Measurements from ENCODE around the gene NBPF4. TPM values are rescaled to one million over a fixed set of nuclear protein-coding genes. Genes with fewer than 3 reads are reported as not detected.
"Not testable (repeated sequence)": the region's sequence is repeated elsewhere in the genome, so short reads cannot be mapped to it uniquely, and the experiment has no call there.

NBPF4 gene
- total RNA-seq, result not detected in 2 replicates

DNA sequence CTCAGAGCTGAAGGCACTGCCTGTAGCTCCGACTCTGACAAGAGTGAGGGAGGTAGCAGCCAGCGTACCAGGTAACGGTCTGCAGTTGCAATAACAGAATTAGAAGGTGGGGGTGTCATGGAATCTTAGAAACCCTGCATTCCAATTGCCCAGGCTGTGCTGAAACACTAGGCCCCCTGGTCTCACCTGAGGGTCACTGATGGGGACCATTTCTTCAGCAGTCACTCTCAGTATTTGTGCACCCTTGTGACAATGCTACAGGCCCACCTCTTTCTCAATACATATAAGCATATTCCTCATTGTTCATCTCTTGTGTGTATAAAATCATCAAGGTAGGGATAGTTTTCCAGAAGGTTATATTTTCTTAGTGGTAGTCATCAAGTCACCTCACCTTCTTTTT lies at the start of gene NBPF4:
NBPF4 (minus strand) TSS at position 101 of the 400 bp plus-strand sequence. CDS start 315 bp downstream, outside the sequence.
- H3K4me3 ChIP-seq (ENCODE audit: low read depth, low read length); H3K27me3 ChIP-seq (ENCODE audit: control insufficient read depth, insufficient read depth, low read length); H3K36me3 ChIP-seq (ENCODE audit: control insufficient read depth, insufficient read depth, low read length); DNase-seq (ENCODE audit: low read depth): not testable (repeated sequence)

DNA sequence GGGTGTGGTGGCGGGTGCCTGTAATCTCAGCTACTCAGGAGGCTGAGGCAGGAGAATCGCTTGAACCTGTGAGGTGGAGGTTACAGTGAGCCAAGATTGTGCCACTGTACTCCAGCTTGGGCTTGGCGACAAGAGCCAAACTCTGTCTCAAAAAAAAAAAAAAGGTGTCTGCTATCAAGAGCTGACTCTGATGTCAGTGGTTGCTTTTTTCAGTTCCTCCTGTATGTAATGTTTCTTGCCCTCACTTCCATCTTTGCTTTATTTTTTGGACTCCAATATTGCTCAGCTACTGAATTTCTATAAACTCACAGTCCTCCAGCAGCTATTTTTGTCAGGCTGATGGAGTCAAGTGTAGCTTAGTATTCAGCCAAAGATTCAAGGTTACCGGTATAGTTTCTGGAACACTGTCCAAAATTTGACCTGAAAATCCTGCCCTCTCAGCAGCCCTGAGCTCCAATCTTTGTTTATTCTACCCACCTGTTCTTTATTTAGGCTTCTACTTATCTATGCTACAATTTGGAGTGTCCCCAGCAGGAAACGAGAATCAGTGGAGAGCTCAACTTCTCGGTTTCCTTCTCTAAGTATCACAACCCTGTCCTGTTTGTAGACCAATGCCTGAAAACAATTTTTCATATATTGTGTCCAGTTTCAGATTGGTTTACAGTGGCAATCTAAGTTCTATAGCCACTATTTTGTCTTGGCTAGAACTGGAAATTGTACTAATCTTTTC lies 38.8 kb upstream of the NBPF4 start:
- H3K27me3 ChIP-seq (ENCODE audit: control insufficient read depth, insufficient read depth, low read length); DNase-seq (ENCODE audit: low read depth); H3K36me3 ChIP-seq (ENCODE audit: control insufficient read depth, insufficient read depth, low read length); H3K4me3 ChIP-seq (ENCODE audit: low read depth, low read length): not testable (repeated sequence)

GRCh38 chr1:108272485-108273327 lies 28.8 kb upstream of the NBPF4 start:
- H3K27me3 ChIP-seq (ENCODE audit: control insufficient read depth, insufficient read depth, low read length); H3K4me3 ChIP-seq (ENCODE audit: low read depth, low read length); DNase-seq (ENCODE audit: low read depth); H3K36me3 ChIP-seq (ENCODE audit: control insufficient read depth, insufficient read depth, low read length): not testable (repeated sequence)

DNA sequence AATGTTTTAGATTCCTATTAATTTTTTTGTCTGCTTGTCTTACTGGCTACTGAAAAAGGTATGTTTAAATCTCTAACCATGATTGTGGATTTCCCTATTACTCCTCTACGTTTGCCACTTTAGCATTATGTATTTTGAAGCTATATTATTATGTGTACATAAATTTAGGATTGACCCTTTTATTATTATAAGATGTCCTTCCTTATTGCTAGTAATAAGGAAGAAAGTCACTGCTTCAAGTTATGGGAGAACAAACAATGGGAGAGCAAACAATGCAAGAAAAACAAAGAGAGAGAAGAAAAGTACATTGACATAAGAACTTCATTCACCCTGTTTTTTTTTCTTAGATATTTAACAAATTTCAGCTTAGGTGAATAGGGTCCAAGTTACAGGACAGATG lies 23.2 kb upstream of the NBPF4 start:
- not testable (repeated sequence) for H3K4me3 ChIP-seq (ENCODE audit: low read depth, low read length); H3K27me3 ChIP-seq (ENCODE audit: control insufficient read depth, insufficient read depth, low read length); H3K36me3 ChIP-seq (ENCODE audit: control insufficient read depth, insufficient read depth, low read length); DNase-seq (ENCODE audit: low read depth)

DNA sequence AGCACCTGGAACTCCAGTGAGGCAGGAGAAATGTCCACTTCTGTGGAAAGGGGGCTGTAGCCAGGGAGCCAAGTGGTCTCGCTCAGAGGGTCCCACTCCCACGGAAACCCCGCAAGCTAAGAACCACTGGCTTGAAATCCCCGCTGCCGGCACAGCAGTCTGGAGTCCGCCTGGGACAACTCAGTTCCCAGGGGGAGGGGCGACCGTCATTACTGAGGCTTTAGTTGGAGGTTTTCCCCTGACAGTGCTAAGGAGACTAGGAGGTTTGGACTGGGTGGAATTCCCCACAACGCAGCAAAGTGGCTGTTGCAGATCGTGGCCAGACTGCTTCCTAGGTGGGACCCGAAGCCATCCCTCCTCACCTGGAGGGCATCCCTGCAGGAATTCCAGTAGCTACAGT lies 18.1 kb upstream of the NBPF4 start:
- not testable (repeated sequence) for H3K4me3 ChIP-seq (ENCODE audit: low read depth, low read length); DNase-seq (ENCODE audit: low read depth); H3K36me3 ChIP-seq (ENCODE audit: control insufficient read depth, insufficient read depth, low read length); H3K27me3 ChIP-seq (ENCODE audit: control insufficient read depth, insufficient read depth, low read length)

- not testable (repeated sequence) for H3K4me3 ChIP-seq (ENCODE audit: low read depth, low read length); DNase-seq (ENCODE audit: low read depth); H3K27me3 ChIP-seq (ENCODE audit: control insufficient read depth, insufficient read depth, low read length); H3K36me3 ChIP-seq (ENCODE audit: control insufficient read depth, insufficient read depth, low read length)
Measured at GRCh38 chr1:108261519-108261918, 17.6 kb upstream of the NBPF4 start.

GRCh38 chr1:108260578-108261259 lies 16.8 kb upstream of the NBPF4 start:
- DNase-seq (ENCODE audit: low read depth); H3K27me3 ChIP-seq (ENCODE audit: control insufficient read depth, insufficient read depth, low read length); H3K36me3 ChIP-seq (ENCODE audit: control insufficient read depth, insufficient read depth, low read length); H3K4me3 ChIP-seq (ENCODE audit: low read depth, low read length): not testable (repeated sequence)

DNA sequence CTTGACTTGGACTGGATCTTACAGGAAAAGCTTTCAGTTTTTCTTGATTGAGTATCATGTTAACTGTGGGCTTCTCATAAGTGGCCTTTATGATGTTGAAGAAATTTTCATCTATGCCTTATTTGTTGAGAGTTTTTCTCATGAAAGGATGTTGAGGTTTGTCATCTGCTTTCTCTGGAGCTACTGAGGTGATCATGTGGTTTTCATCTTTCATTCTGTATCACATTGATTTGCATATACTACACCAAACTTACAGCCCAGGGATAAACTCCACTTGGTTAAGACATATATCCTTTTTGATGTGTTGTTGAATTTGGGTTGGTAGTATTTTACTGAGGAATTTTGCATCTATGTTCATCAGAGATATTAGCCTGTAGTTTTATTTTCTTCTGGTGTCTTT lies 11.6 kb upstream of the NBPF4 start:
- H3K27me3 ChIP-seq (ENCODE audit: control insufficient read depth, insufficient read depth, low read length); DNase-seq (ENCODE audit: low read depth); H3K4me3 ChIP-seq (ENCODE audit: low read depth, low read length): not testable (repeated sequence)

GRCh38 chr1:108239426-108239825 lies 4.5 kb downstream of the NBPF4 start:
- not testable (repeated sequence) for DNase-seq (ENCODE audit: low read depth); H3K36me3 ChIP-seq (ENCODE audit: control insufficient read depth, insufficient read depth, low read length); H3K27me3 ChIP-seq (ENCODE audit: control insufficient read depth, insufficient read depth, low read length); H3K4me3 ChIP-seq (ENCODE audit: low read depth, low read length)

More for the DNA sequence above, 11.6 kb upstream of the NBPF4 start:
- not testable (repeated sequence) for H3K36me3 ChIP-seq (ENCODE audit: control insufficient read depth, insufficient read depth, low read length)

- DNase-seq (ENCODE audit: low read depth); H3K36me3 ChIP-seq (ENCODE audit: control insufficient read depth, insufficient read depth, low read length); H3K4me3 ChIP-seq (ENCODE audit: low read depth, low read length); H3K27me3 ChIP-seq (ENCODE audit: control insufficient read depth, insufficient read depth, low read length): not testable (repeated sequence)
Measured at GRCh38 chr1:108235308-108235707, 8.6 kb downstream of the NBPF4 start.

- not testable (repeated sequence) for H3K4me3 ChIP-seq (ENCODE audit: low read depth, low read length); H3K27me3 ChIP-seq (ENCODE audit: control insufficient read depth, insufficient read depth, low read length); DNase-seq (ENCODE audit: low read depth); H3K36me3 ChIP-seq (ENCODE audit: control insufficient read depth, insufficient read depth, low read length)
Measured at GRCh38 chr1:108232183-108232582, 11.7 kb downstream of the NBPF4 start.

GRCh38 chr1:108229976-108230375 lies 13.9 kb downstream of the NBPF4 start:
- not testable (repeated sequence) for H3K4me3 ChIP-seq (ENCODE audit: low read depth, low read length); H3K27me3 ChIP-seq (ENCODE audit: control insufficient read depth, insufficient read depth, low read length); DNase-seq (ENCODE audit: low read depth); H3K36me3 ChIP-seq (ENCODE audit: control insufficient read depth, insufficient read depth, low read length)

DNA sequence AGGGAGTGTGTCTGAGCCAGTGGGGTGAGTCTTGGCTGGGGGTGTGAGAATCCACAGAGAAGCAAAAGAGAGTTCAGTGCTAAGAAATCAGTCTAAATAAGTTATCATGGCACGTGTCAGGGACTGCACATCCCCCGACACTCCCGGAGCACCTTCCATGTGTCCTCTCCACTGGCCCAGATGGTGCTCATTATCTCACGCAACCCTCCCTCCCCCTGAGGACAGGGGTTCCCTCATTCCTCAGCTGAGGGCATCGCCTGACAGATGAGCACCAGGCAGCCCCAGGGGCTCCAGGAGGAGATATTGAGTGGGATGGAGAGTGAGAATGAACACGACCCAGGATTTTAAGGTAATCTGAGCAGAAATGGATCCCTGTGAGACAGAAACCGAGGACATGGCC lies 16.1 kb downstream of the NBPF4 start:
- not testable (repeated sequence) for H3K36me3 ChIP-seq (ENCODE audit: control insufficient read depth, insufficient read depth, low read length); DNase-seq (ENCODE audit: low read depth); H3K4me3 ChIP-seq (ENCODE audit: low read depth, low read length); H3K27me3 ChIP-seq (ENCODE audit: control insufficient read depth, insufficient read depth, low read length)

GRCh38 chr1:108226855-108227254 lies 17.0 kb downstream of the NBPF4 start:
- not testable (repeated sequence) for H3K36me3 ChIP-seq (ENCODE audit: control insufficient read depth, insufficient read depth, low read length); H3K27me3 ChIP-seq (ENCODE audit: control insufficient read depth, insufficient read depth, low read length); DNase-seq (ENCODE audit: low read depth); H3K4me3 ChIP-seq (ENCODE audit: low read depth, low read length)

- DNase-seq (ENCODE audit: low read depth); H3K36me3 ChIP-seq (ENCODE audit: control insufficient read depth, insufficient read depth, low read length); H3K27me3 ChIP-seq (ENCODE audit: control insufficient read depth, insufficient read depth, low read length); H3K4me3 ChIP-seq (ENCODE audit: low read depth, low read length): not testable (repeated sequence)
Measured at GRCh38 chr1:108223226-108223625, 20.6 kb downstream of the NBPF4 start.
